ENCODE measurements around the gene LHX3. TPM values are rescaled to one million over a fixed set of nuclear protein-coding genes. Genes with fewer than 3 reads are reported as not detected.

LHX3 gene
- total RNA-seq, 1 donor from 2014 or later, result not detected

- no peaks in the 10 kb centered on the region for H3K9me3 Mint-ChIP-seq (ENCODE audit: unreplicated experiment)
- H3K27me3 Mint-ChIP-seq (ENCODE audit: unreplicated experiment), result peaks cover 15% of the 10 kb centered on the region
- no peak overlapping the region for H3K27ac Mint-ChIP-seq (ENCODE audit: unreplicated experiment)
- no peak overlapping the region for H3K4me3 Mint-ChIP-seq (ENCODE audit: unreplicated experiment)
- no peaks in the 10 kb centered on the region for H3K36me3 Mint-ChIP-seq (ENCODE audit: low read depth, unreplicated experiment)
- H3K4me1 Mint-ChIP-seq (ENCODE audit: unreplicated experiment), result no peaks in the 10 kb centered on the region
- no peak for DNase-seq (ENCODE audit: low spot score)
- no peak for TF ChIP-seq CTCF (IDR thresholded peaks at IDR 0.05; ENCODE audit: unreplicated experiment)
These were observed 11.6 kb downstream of the LHX3 start for GRCh38 chr9:136193127-136193890.

GRCh38 chr9:136192289-136193126 lies 12.4 kb downstream of the LHX3 start:
- no peaks in the 10 kb centered on the region for H3K4me1 Mint-ChIP-seq (ENCODE audit: unreplicated experiment)
- no peaks in the 10 kb centered on the region for H3K9me3 Mint-ChIP-seq (ENCODE audit: unreplicated experiment)
- no peaks in the 10 kb centered on the region for H3K36me3 Mint-ChIP-seq (ENCODE audit: low read depth, unreplicated experiment)
- H3K4me3 Mint-ChIP-seq (ENCODE audit: unreplicated experiment), result no peak overlapping the region
- no peak overlapping the region for H3K27ac Mint-ChIP-seq (ENCODE audit: unreplicated experiment)
- H3K27me3 Mint-ChIP-seq (ENCODE audit: unreplicated experiment), result peaks cover 15% of the 10 kb centered on the region
- TF ChIP-seq CTCF (IDR thresholded peaks at IDR 0.05; ENCODE audit: unreplicated experiment), result no peak
- DNase-seq (ENCODE audit: low spot score), result no peak

GRCh38 chr9:136191960-136192286 lies 13.0 kb downstream of the LHX3 start:
- peaks cover 15% of the 10 kb centered on the region for H3K27me3 Mint-ChIP-seq (ENCODE audit: unreplicated experiment)
- no peaks in the 10 kb centered on the region for H3K9me3 Mint-ChIP-seq (ENCODE audit: unreplicated experiment)
- H3K27ac Mint-ChIP-seq (ENCODE audit: unreplicated experiment), result no peak overlapping the region
- H3K36me3 Mint-ChIP-seq (ENCODE audit: low read depth, unreplicated experiment), result no peaks in the 10 kb centered on the region
- no peak for TF ChIP-seq CTCF (IDR thresholded peaks at IDR 0.05; ENCODE audit: unreplicated experiment)
- no peak for DNase-seq (ENCODE audit: low spot score)
- no peaks in the 10 kb centered on the region for H3K4me1 Mint-ChIP-seq (ENCODE audit: unreplicated experiment)
- H3K4me3 Mint-ChIP-seq (ENCODE audit: unreplicated experiment), result no peak overlapping the region

GRCh38 chr9:136191099-136191959 lies 13.6 kb downstream of the LHX3 start:
- Mint-ChIP-seq H3K36me3 (ENCODE audit: low read depth, unreplicated experiment) (no peaks in the 10 kb centered on the region), H3K27ac (ENCODE audit: unreplicated experiment) (no peak overlapping the region), H3K4me3 (ENCODE audit: unreplicated experiment) (no peak overlapping the region), H3K27me3 (ENCODE audit: unreplicated experiment) (peaks cover 13% of the 10 kb centered on the region), H3K4me1 (ENCODE audit: unreplicated experiment) (no peaks in the 10 kb centered on the region), H3K9me3 (ENCODE audit: unreplicated experiment) (no peaks in the 10 kb centered on the region)
- DNase-seq (ENCODE audit: low spot score), result no peak
- no peak for TF ChIP-seq CTCF (IDR thresholded peaks at IDR 0.05; ENCODE audit: unreplicated experiment)
